Measurements from ENCODE around the gene HEPACAM2.

Gene HEPACAM2

GRCh38 chr7:93226310-93226709 lies at the start of gene HEPACAM2:
Gene HEPACAM2 (minus strand): TSS chr7:93226469.
- DNase-seq: no peak

- no peak for DNase-seq
Measured at GRCh38 chr7:93265220-93265619, 39.0 kb upstream of the HEPACAM2 start.

GRCh38 chr7:93262535-93262934 lies 36.3 kb upstream of the HEPACAM2 start:
- no peak for DNase-seq

GRCh38 chr7:93258661-93259060 lies 32.4 kb upstream of the HEPACAM2 start:
- DNase-seq: no peak

- no peak for DNase-seq
Measured at GRCh38 chr7:93249491-93250148, 23.4 kb upstream of the HEPACAM2 start.

GRCh38 chr7:93245525-93246432 lies 19.5 kb upstream of the HEPACAM2 start:
- peak; percentile 0 for DNase-seq

GRCh38 chr7:93242106-93242505 lies 15.8 kb upstream of the HEPACAM2 start:
- no peak for DNase-seq

GRCh38 chr7:93239824-93240223 lies 13.6 kb upstream of the HEPACAM2 start:
- DNase-seq: no peak

- DNase-seq: no peak
Measured at GRCh38 chr7:93238748-93239147, 12.5 kb upstream of the HEPACAM2 start.

- no peak for DNase-seq
Measured at GRCh38 chr7:93238131-93238530, 11.9 kb upstream of the HEPACAM2 start.

GRCh38 chr7:93235541-93235940 lies 9.3 kb upstream of the HEPACAM2 start:
- no peak for DNase-seq

- no peak for DNase-seq
Measured at GRCh38 chr7:93232673-93233018, 6.4 kb upstream of the HEPACAM2 start.

GRCh38 chr7:93231799-93232672 lies 5.8 kb upstream of the HEPACAM2 start, which contains the start of gene VPS50:
Gene VPS50 (plus strand): TSS chr7:93232366. CDS start chr7:93232468, 102 bp downstream.
- DNase-seq: peak; percentile 99

GRCh38 chr7:93231259-93231658 lies 5.0 kb upstream of the HEPACAM2 start:
- DNase-seq: no peak

GRCh38 chr7:93228302-93228701 lies 2.0 kb upstream of the HEPACAM2 start:
- DNase-seq: peak; percentile 64

- DNase-seq: no peak
Measured at GRCh38 chr7:93219868-93220267, 6.4 kb downstream of the HEPACAM2 start.

- no peak for DNase-seq
Measured at GRCh38 chr7:93218997-93219827, 7.1 kb downstream of the HEPACAM2 start.

- DNase-seq: no peak
Measured at GRCh38 chr7:93212881-93213280, 13.4 kb downstream of the HEPACAM2 start.

- DNase-seq: no peak
Measured at GRCh38 chr7:93211228-93211818, 14.9 kb downstream of the HEPACAM2 start.

GRCh38 chr7:93205046-93205445 lies 21.2 kb downstream of the HEPACAM2 start:
- DNase-seq: no peak

GRCh38 chr7:93203496-93203895 lies 22.8 kb downstream of the HEPACAM2 start:
- no peak for DNase-seq

All from kidney glomerular epithelial cell (primary cell).